Neural cell (in vitro differentiated cells): ENCODE results near the gene LHPP.

Experiments
- CTCF ChIP-seq: fragments of 450-650 bp; IDR thresholded peaks from 2 replicates; pipeline ENCODE4 v1.5.1; 2014; ENCODE audit warnings: antibody characterized with exemption, mild to moderate bottlenecking, moderate library complexity; ENCODE audit not compliant: poor library complexity, severe bottlenecking
- POLR2AphosphoS5 ChIP-seq: IDR thresholded peaks from 2 replicates; pipeline ENCODE4 v1.6.1; 2012
- REST ChIP-seq: IDR thresholded peaks from 2 replicates; pipeline ENCODE4 v1.6.1; 2012; ENCODE audit warnings: borderline replicate concordance
- TAF1 ChIP-seq: IDR thresholded peaks from 2 replicates; pipeline ENCODE4 v1.6.1; 2012; ENCODE audit warnings: low read depth

GRCh38 chr10:124521429-124521871, 59.8 kb downstream of the LHPP start:
- TF ChIP-seq TAF1 (no peak), CTCF (no peak), POLR2AphosphoS5 (no peak), REST (no peak)
